Fibroblast of lung (primary cell): ENCODE measurements around the gene WDR20.

ENCODE experiments used
- EZH2 ChIP-seq: IDR thresholded peaks from 2 replicates; pipeline ENCODE4 v1.5.1; 2012; ENCODE audit warnings: low read length, control low read depth, mild to moderate bottlenecking; ENCODE audit errors: missing control alignments
- TF ChIP-seq, protein P1 (sequence below), 2 donors: IDR thresholded peaks in 1 of 2; conservative IDR thresholded peaks in 1 of 2; 1 replicate in 1 of 2; 2 replicates in 1 of 2; pipeline ENCODE4 v1.5.1; 2011 to 2012; ENCODE audit warnings: low read length in 2 of 2, control low read depth in 1 of 2, inconsistent platforms in 1 of 2, low read depth in 1 of 2, mild to moderate bottlenecking in 1 of 2

DNA sequence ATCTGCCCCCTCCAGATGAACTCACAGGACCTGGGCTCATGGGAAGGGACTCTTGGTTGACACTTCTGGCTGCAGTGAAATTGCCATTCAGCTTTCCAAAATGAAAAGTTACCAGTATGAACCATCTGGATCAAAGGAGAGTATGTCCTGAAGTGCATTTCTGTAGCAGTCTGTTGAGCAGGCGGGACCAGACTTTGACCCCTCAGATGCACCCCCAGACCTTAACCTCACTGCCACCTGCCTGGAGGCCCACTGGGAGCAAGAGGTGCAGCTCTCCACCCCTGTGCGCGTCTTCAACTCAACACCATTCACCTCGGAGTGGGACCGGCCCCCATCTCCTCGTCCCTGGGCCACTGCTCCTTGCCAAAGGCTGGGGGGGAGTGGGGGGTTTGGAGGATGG lies 110.3 kb downstream of the WDR20 start:
- TF ChIP-seq, protein P1, sequence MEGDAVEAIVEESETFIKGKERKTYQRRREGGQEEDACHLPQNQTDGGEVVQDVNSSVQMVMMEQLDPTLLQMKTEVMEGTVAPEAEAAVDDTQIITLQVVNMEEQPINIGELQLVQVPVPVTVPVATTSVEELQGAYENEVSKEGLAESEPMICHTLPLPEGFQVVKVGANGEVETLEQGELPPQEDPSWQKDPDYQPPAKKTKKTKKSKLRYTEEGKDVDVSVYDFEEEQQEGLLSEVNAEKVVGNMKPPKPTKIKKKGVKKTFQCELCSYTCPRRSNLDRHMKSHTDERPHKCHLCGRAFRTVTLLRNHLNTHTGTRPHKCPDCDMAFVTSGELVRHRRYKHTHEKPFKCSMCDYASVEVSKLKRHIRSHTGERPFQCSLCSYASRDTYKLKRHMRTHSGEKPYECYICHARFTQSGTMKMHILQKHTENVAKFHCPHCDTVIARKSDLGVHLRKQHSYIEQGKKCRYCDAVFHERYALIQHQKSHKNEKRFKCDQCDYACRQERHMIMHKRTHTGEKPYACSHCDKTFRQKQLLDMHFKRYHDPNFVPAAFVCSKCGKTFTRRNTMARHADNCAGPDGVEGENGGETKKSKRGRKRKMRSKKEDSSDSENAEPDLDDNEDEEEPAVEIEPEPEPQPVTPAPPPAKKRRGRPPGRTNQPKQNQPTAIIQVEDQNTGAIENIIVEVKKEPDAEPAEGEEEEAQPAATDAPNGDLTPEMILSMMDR (conservative IDR thresholded peaks at IDR 0.05 in 1 of 2, IDR thresholded peaks at IDR 0.05 in 1 of 2; ENCODE audit: low read depth in 1 of 2, low read length in 2 of 2) = no peak
- TF ChIP-seq EZH2 = no peak
